ENCODE measurements around the gene BCAS1.

DNA sequence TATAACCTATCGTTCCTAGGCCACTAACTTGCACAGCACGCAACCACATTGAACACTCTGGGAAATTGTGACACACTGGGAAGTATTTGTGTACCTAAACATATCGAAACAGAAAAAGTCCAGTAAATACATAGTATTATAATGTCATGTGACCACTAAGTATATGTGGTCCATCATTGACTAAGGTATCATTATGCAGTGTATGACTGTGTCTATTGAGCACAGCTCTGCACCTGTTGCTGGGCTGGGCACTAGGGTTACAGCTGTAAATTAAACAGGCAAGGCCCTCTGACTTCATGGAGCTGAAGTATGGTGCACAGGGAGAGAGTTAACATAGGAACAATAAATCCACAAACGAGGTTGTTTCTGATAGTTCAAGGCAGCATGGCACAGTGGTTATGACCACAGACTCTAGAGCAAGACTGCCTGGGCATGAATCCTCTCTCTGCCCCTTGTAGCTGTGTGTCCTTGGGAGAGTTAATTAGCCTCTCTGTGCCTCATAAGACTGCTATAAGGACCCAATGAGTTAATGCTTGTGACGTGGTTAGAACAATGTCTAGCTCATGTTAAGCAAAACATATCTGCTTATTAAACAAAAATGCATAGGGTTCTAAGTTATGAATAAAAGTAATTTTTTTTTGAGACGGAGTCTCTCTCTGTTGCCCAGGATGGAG, 10.6 kb downstream of the BCAS1 start:
- no peak for TF ChIP-seq ZFX (IDR thresholded peaks at IDR 0.05)
- TF ChIP-seq, protein P1, sequence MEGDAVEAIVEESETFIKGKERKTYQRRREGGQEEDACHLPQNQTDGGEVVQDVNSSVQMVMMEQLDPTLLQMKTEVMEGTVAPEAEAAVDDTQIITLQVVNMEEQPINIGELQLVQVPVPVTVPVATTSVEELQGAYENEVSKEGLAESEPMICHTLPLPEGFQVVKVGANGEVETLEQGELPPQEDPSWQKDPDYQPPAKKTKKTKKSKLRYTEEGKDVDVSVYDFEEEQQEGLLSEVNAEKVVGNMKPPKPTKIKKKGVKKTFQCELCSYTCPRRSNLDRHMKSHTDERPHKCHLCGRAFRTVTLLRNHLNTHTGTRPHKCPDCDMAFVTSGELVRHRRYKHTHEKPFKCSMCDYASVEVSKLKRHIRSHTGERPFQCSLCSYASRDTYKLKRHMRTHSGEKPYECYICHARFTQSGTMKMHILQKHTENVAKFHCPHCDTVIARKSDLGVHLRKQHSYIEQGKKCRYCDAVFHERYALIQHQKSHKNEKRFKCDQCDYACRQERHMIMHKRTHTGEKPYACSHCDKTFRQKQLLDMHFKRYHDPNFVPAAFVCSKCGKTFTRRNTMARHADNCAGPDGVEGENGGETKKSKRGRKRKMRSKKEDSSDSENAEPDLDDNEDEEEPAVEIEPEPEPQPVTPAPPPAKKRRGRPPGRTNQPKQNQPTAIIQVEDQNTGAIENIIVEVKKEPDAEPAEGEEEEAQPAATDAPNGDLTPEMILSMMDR (conservative IDR thresholded peaks at IDR 0.05): no peak

Measured in C4-2B (cell line).